SK-N-SH (cell line): Measurements from ENCODE around the gene LCA5L. TPM values are rescaled to one million over a fixed set of nuclear protein-coding genes. Genes with fewer than 3 reads are reported as not detected.

Experiments
- CTCF ChIA-PET: fragments of 300-600, 350-600 bp; formaldehyde crosslinking; extraction: SDS; loops from one replicate; lab custom pipeline; 2021; lab: Yijun Ruan, JAX
- POLR2A ChIA-PET: fragments of 350-600 bp; sonication (Branson Sonifier 250); formaldehyde crosslinking; extraction: SDS; loops from one replicate; lab custom pipeline; 2020; ENCODE audit warnings: antibody characterized with exemption, inconsistent platforms; lab: Yijun Ruan, JAX
- DNase-seq: peaks from one replicate; pipeline ENCODE4 v3.0.0; 2012
- H2AFZ ChIP-seq: fragments of 200-600 bp; sonication (generic); 2 replicates; pipeline ENCODE4 v1.8.1; 2016; ENCODE audit warnings: antibody characterized with exemption, mild to moderate bottlenecking, low read depth
- H3F3A ChIP-seq: fragments of 200-600 bp; sonication (generic); replicated peaks from 2 replicates; pipeline ENCODE3; 2016; ENCODE audit warnings: antibody characterized with exemption, mild to moderate bottlenecking; ENCODE audit not compliant: insufficient read depth
- H3K27ac ChIP-seq, 2 experiments: fragments of 200-500 bp in 1 of 2; fragments of 200-600 bp in 1 of 2; sonication (Bioruptor generic) in 1 of 2; sonication (generic), shearing (Covaris generic) in 1 of 2; 2 replicates each; pipeline versions ENCODE4 v1.5.1 to v1.6.1; 2014 to 2016; ENCODE audit warnings: low read depth in 2 of 2, inconsistent platforms in 1 of 2, low read length in 1 of 2, mild to moderate bottlenecking in 1 of 2, mixed read lengths in 1 of 2
- H3K27me3 ChIP-seq: fragments of 200-600 bp; sonication (generic), shearing (Covaris generic); 2 replicates; pipeline ENCODE4 v1.6.1; 2016; ENCODE audit warnings: mixed run types; ENCODE audit not compliant: insufficient read depth
- H3K36me3 ChIP-seq, 2 experiments: fragments of 200-500 bp in 1 of 2; fragments of 200-600 bp in 1 of 2; sonication (Bioruptor generic) in 1 of 2; sonication (generic) in 1 of 2; replicated peaks in 1 of 2; 2 replicates each; pipeline versions ENCODE3 to v1.5.1; 2014 to 2016; ENCODE audit warnings: low read length in 1 of 2, mild to moderate bottlenecking in 1 of 2; ENCODE audit not compliant: insufficient read depth in 2 of 2, control insufficient read depth in 1 of 2
- H3K4me1 ChIP-seq, 2 experiments: fragments of 200-500 bp in 1 of 2; fragments of 200-600 bp in 1 of 2; sonication (Bioruptor generic) in 1 of 2; sonication (generic), shearing (Covaris generic) in 1 of 2; 2 replicates each; pipeline versions ENCODE4 v1.5.1 to v1.6.1; 2014 to 2016; ENCODE audit warnings: low read depth in 1 of 2, low read length in 1 of 2, mixed run types in 1 of 2; ENCODE audit not compliant: insufficient read depth in 2 of 2, control insufficient read depth in 1 of 2
- H3K4me2 ChIP-seq: fragments of 200-600 bp; sonication (generic), shearing (Covaris generic); 2 replicates; pipeline ENCODE4 v1.6.1; 2017; ENCODE audit warnings: mixed run types
- H3K4me3 ChIP-seq, 2 experiments: fragments of 200-500 bp in 1 of 2; fragments of 200-600 bp in 1 of 2; sonication (Bioruptor generic) in 1 of 2; sonication (generic), shearing (Covaris generic) in 1 of 2; 2 replicates each; pipeline versions ENCODE4 v1.5.1 to v1.8.1; 2014 to 2016; ENCODE audit warnings: low read depth in 2 of 2, inconsistent platforms in 1 of 2, low read length in 1 of 2, mild to moderate bottlenecking in 1 of 2, mixed read lengths in 1 of 2, moderate library complexity in 1 of 2
- H3K79me2 ChIP-seq: fragments of 200-600 bp; sonication (generic); 2 replicates; pipeline ENCODE4 v1.8.1; 2017; ENCODE audit warnings: mild to moderate bottlenecking; ENCODE audit not compliant: insufficient read depth
- H3K9ac ChIP-seq: fragments of 200-600 bp; sonication (generic); 2 replicates; pipeline ENCODE4 v1.6.1; 2017; ENCODE audit warnings: mixed run types
- H3K9me2 ChIP-seq: fragments of 200-600 bp; sonication (generic); 2 replicates; pipeline ENCODE4 v1.6.1; 2017; ENCODE audit warnings: mixed run types
- H3K9me3 ChIP-seq: fragments of 200-600 bp; sonication (generic); 2 replicates; pipeline ENCODE4 v1.6.1; 2017; ENCODE audit warnings: mixed run types, mild to moderate bottlenecking, moderate library complexity
- H4K20me1 ChIP-seq: fragments of 200-600 bp; sonication (generic); 2 replicates; pipeline ENCODE4 v1.6.1; 2017; ENCODE audit warnings: mild to moderate bottlenecking, mixed run types; ENCODE audit not compliant: insufficient read depth
- EZH2phosphoT487 ChIP-seq: fragments of 200-600 bp; sonication (generic); IDR thresholded peaks from 2 replicates; pipeline ENCODE4 v1.6.1; 2017; ENCODE audit warnings: low read depth, mixed run types, mild to moderate bottlenecking, antibody characterized with exemption, moderate library complexity, borderline replicate concordance
- FOSL2 ChIP-seq: IDR thresholded peaks from 2 replicates; pipeline ENCODE4 v1.4.0; 2012; ENCODE audit warnings: low read depth, mild to moderate bottlenecking, moderate library complexity, borderline replicate concordance
- FOXJ3 ChIP-seq: sonication (generic); formaldehyde crosslinking; IDR thresholded peaks from 2 replicates; pipeline ENCODE4 v1.5.1; 2020; ENCODE audit warnings: mild to moderate bottlenecking, missing genetic modification reagents
- MXI1 ChIP-seq: IDR thresholded peaks from 2 replicates; pipeline ENCODE4 v1.6.1; 2012; ENCODE audit warnings: mild to moderate bottlenecking, low read depth, low read length, improper control_type of control experiment
- RAD21 ChIP-seq: IDR thresholded peaks from 2 replicates; pipeline ENCODE4 v1.6.1; 2012; ENCODE audit warnings: mild to moderate bottlenecking, low read length
- RCOR1 ChIP-seq: fragments of 150-350 bp; IDR thresholded peaks from 2 replicates; pipeline ENCODE4 v1.6.1; 2017; ENCODE audit warnings: antibody characterized with exemption, low read length
- RFX5 ChIP-seq: IDR thresholded peaks from 2 replicates; pipeline ENCODE4 v1.6.1; 2012; ENCODE audit warnings: mild to moderate bottlenecking, improper control_type of control experiment, low read length
- SIN3A ChIP-seq: IDR thresholded peaks from 2 replicates; pipeline ENCODE4 v1.6.1; 2012; ENCODE audit warnings: low read depth, mild to moderate bottlenecking, low read length, moderate library complexity, borderline replicate concordance
- TCF12 ChIP-seq: IDR thresholded peaks from 2 replicates; pipeline ENCODE4 v1.4.0; 2012
- TEAD4 ChIP-seq: IDR thresholded peaks from 2 replicates; pipeline ENCODE4 v1.4.0; 2012; ENCODE audit warnings: mild to moderate bottlenecking, borderline replicate concordance; ENCODE audit not compliant: insufficient read depth
- USF2 ChIP-seq: fragments of 150-350 bp; IDR thresholded peaks from 2 replicates; pipeline ENCODE4 v1.6.1; 2017; ENCODE audit warnings: antibody characterized with exemption, low read length, low read depth, borderline replicate concordance
- WGBS: methylation state at CpG from one replicate; pipeline ENCODE4 v1.1.6; 2017; ENCODE audit warnings: low lambda C conversion rate; 5-methylcytosine and 5-hydroxymethylcytosine counted together
- polyA plus RNA-seq, 3 experiments: library from polyadenylated mRNA; depleted of rRNA; stranded (reverse); fragments of >200 nt; gene quantifications; 2 replicates each; pipeline ENCODE4 v1.2.3, GENCODE V29; 2012
- TF ChIP-seq, protein P1 (sequence below): IDR thresholded peaks from 2 replicates; pipeline ENCODE4 v1.4.0; 2012; ENCODE audit warnings: low read depth

LCA5L gene
- polyA plus RNA-seq, 1 of the 3 experiments (the other 2 are of a cell fraction), result 0.74 TPM

- TF ChIP-seq RCOR1 (no peak), TEAD4 (no peak)
These were observed 9.5 kb upstream of the LCA5L start (continued) for GRCh38 chr21:39454949-39455668.

GRCh38 chr21:39453571-39454179 is 8.1 kb upstream of the LCA5L start:
- ChIA-PET CTCF (interaction anchor here (1.1 to 2.8 kb wide), 3 partner anchors 12 to 65 kb away, joined by 3 to 13 read pairs (median 4); no protein-coding TSS in a partner anchor), POLR2A (no interaction called here)
- Histone ChIP-seq H4K20me1 (no peaks in the 10 kb centered on the region), H3K79me2 (no peaks in the 10 kb centered on the region), H3K4me1 (no peaks in the 10 kb centered on the region; a peak in 1 of 4 replicates), H3K9me3 (no peaks in the 10 kb centered on the region), H3K27me3 (no peaks in the 10 kb centered on the region), H3K4me3 (no peak overlapping the region), H3K9me2 (no peaks in the 10 kb centered on the region), H2AFZ (no peak overlapping the region), H3K4me2 (no peak overlapping the region), H3K36me3 (no peaks in the 10 kb centered on the region), H3K9ac (no peak overlapping the region), H3F3A (no peaks in the 10 kb centered on the region), H3K27ac (no peak overlapping the region)
- 94% methylated on average over 4 of the region's 4 CpGs for WGBS
- DNase-seq, result no peak
- TF ChIP-seq SIN3A (no peak), MXI1 (no peak), RAD21 (no peak), RFX5 (no peak), FOSL2 (no peak)

- H3K4me1 ChIP-seq, result no peaks in the 10 kb centered on the region; a peak in 1 of 4 replicates
- TF ChIP-seq FOXJ3 (no peak), EZH2phosphoT487 (no peak), TCF12 (no peak), USF2 (no peak)
- TF ChIP-seq, protein P1, sequence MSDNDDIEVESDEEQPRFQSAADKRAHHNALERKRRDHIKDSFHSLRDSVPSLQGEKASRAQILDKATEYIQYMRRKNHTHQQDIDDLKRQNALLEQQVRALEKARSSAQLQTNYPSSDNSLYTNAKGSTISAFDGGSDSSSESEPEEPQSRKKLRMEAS, result no peak
- ChIA-PET CTCF (interaction anchor here (1.1 to 2.8 kb wide), 4 partner anchors 11 to 111 kb away, joined by 3 to 13 read pairs (median 4); no protein-coding TSS in a partner anchor), POLR2A (no interaction called here)
- no peak overlapping the region for H3K27ac ChIP-seq
- no peaks in the 10 kb centered on the region for H3K9me3 ChIP-seq
- H3K9ac ChIP-seq, result no peak overlapping the region
- H3K79me2 ChIP-seq, result no peaks in the 10 kb centered on the region
- H3K36me3 ChIP-seq, result no peaks in the 10 kb centered on the region
- no peak for DNase-seq
- no peaks in the 10 kb centered on the region for H3F3A ChIP-seq
- H2AFZ ChIP-seq, result no peak overlapping the region
- no peaks in the 10 kb centered on the region for H3K9me2 ChIP-seq
- 85% methylated on average over 6 of the region's 6 CpGs for WGBS
- H3K4me2 ChIP-seq, result no peak overlapping the region
- H3K4me3 ChIP-seq, result no peak overlapping the region
- no peaks in the 10 kb centered on the region for H3K27me3 ChIP-seq
- no peaks in the 10 kb centered on the region for H4K20me1 ChIP-seq
These were observed 7.4 kb upstream of the LCA5L start for GRCh38 chr21:39452970-39453342.
